ENCODE results near the gene KANSL2. TPM values are rescaled to one million over a fixed set of nuclear protein-coding genes. Genes with fewer than 3 reads are reported as not detected.

The KANSL2 gene
- total RNA-seq, 4 donors from 2014 or later = 34.1 to 431 (median 59.3) TPM

DNA sequence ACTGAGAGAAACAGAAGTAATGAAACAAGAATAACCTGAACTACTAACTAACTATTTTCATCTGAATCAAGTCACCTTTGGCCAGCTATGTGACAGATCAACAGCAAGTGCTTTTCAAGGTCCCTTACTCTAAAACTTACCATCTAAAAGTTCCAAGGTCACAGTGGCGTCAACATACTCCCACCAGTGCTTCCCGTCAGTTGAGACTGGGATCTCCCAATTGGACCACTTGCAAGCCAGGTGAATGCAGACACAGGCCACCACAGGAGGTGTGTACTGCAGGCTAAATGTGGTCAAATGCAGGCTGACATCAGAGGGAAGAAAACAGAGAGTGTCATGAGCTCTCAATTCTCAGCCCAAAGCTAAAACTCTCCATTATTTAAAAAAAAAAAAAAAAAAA, 13.8 kb upstream of the KANSL2 start:
- H3K36me3 ChIP-seq = no peaks in the 10 kb centered on the region
- no peak for DNase-seq
- H3K27me3 ChIP-seq = no peaks in the 10 kb centered on the region
- TF ChIP-seq CTCF (IDR thresholded peaks at IDR 0.05) (no peak), POLR2A (IDR thresholded peaks at IDR 0.05) (no peak)
- H3K9me3 ChIP-seq = no peaks in the 10 kb centered on the region
- intact Hi-C loops (cut with DNase I; ENCODE audit: low total_unique reads) = no loop called here
- peaks cover 0 to 6% of the 10 kb centered on the region in 2 donors for H3K4me1 ChIP-seq
- no peak overlapping the region for H3K4me3 ChIP-seq
- H3K27ac ChIP-seq = no peak overlapping the region

- H3K27me3 ChIP-seq = no peaks in the 10 kb centered on the region
- peaks cover 0 to 6% of the 10 kb centered on the region in 2 donors for H3K4me1 ChIP-seq
- no peaks in the 10 kb centered on the region for H3K9me3 ChIP-seq
- no peak for DNase-seq
- no peak overlapping the region for H3K4me3 ChIP-seq
- no peak overlapping the region for H3K27ac ChIP-seq
- TF ChIP-seq POLR2A (IDR thresholded peaks at IDR 0.05) (no peak), CTCF (IDR thresholded peaks at IDR 0.05) (no peak)
- H3K36me3 ChIP-seq = no peaks in the 10 kb centered on the region
- intact Hi-C loops (cut with DNase I; ENCODE audit: low total_unique reads) = no loop called here
Measured at GRCh38 chr12:48694038-48694437, 12.0 kb upstream of the KANSL2 start.

GRCh38 chr12:48693572-48693971, 11.5 kb upstream of the KANSL2 start:
- H3K27ac ChIP-seq = no peak overlapping the region
- H3K27me3 ChIP-seq = no peaks in the 10 kb centered on the region
- no peaks in the 10 kb centered on the region for H3K9me3 ChIP-seq
- intact Hi-C loops (cut with DNase I; ENCODE audit: low total_unique reads) = no loop called here
- no peak overlapping the region for H3K4me3 ChIP-seq
- H3K4me1 ChIP-seq = peaks cover 0 to 6% of the 10 kb centered on the region in 2 donors
- H3K36me3 ChIP-seq = no peaks in the 10 kb centered on the region
- DNase-seq = no peak
- TF ChIP-seq POLR2A (IDR thresholded peaks at IDR 0.05) (no peak), CTCF (IDR thresholded peaks at IDR 0.05) (no peak)

DNA sequence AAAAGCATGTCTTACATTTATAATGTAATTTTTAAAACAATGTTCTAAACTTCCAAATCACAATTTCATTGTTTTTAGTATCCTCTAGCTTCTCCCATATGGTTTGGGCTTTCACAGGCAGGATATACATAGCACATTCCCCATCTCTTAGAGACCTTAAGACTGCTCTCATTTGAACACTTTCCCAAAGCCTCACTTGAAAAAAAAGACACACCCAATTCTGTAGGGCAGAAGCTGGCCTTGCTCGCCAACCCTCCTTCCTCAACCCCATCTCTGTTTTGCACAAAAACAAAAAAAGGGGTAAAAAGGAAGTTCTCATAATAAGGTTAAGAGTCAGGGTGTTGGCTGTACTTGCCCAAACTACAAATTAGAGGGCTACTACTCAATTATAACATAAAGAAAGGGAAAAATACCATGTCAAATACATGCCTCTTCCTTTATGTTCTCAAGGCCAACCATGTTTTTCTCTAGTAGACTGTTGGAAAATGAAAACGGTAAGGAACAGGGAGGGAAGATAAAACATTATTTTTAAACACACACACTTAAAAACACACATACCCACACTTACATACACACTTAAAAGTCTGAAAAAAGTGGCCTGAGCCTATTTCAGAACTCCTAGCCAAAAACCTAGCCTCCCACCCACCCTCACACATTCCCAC, 9.9 kb upstream of the KANSL2 start:
- no peak overlapping the region for H3K27ac ChIP-seq
- H3K4me1 ChIP-seq = peaks cover 0 to 6% of the 10 kb centered on the region in 2 donors
- intact Hi-C loops (cut with DNase I; ENCODE audit: low total_unique reads) = no loop called here
- H3K9me3 ChIP-seq = no peaks in the 10 kb centered on the region
- TF ChIP-seq CTCF (IDR thresholded peaks at IDR 0.05) = no peak
- no peak for TF ChIP-seq POLR2A (IDR thresholded peaks at IDR 0.05)
- no peaks in the 10 kb centered on the region for H3K36me3 ChIP-seq
- H3K4me3 ChIP-seq = no peak overlapping the region
- no peaks in the 10 kb centered on the region for H3K27me3 ChIP-seq
- no peak for DNase-seq

GRCh38 chr12:48690990-48691389, 9.0 kb upstream of the KANSL2 start:
- Histone ChIP-seq H3K27ac (no peak overlapping the region), H3K9me3 (no peaks in the 10 kb centered on the region), H3K4me1 (peaks cover 0 to 6% of the 10 kb centered on the region in 2 donors), H3K27me3 (no peaks in the 10 kb centered on the region), H3K36me3 (no peaks in the 10 kb centered on the region), H3K4me3 (no peak overlapping the region)
- intact Hi-C loops (cut with DNase I; ENCODE audit: low total_unique reads) = no loop called here
- TF ChIP-seq CTCF (IDR thresholded peaks at IDR 0.05) = no peak
- no peak for TF ChIP-seq POLR2A (IDR thresholded peaks at IDR 0.05)
- DNase-seq = no peak
